ENCODE data around the gene ORAI3.

GRCh38 chr16:30925995-30926811 is 22.7 kb upstream of the ORAI3 start:
- TF ChIP-seq, protein P1, sequence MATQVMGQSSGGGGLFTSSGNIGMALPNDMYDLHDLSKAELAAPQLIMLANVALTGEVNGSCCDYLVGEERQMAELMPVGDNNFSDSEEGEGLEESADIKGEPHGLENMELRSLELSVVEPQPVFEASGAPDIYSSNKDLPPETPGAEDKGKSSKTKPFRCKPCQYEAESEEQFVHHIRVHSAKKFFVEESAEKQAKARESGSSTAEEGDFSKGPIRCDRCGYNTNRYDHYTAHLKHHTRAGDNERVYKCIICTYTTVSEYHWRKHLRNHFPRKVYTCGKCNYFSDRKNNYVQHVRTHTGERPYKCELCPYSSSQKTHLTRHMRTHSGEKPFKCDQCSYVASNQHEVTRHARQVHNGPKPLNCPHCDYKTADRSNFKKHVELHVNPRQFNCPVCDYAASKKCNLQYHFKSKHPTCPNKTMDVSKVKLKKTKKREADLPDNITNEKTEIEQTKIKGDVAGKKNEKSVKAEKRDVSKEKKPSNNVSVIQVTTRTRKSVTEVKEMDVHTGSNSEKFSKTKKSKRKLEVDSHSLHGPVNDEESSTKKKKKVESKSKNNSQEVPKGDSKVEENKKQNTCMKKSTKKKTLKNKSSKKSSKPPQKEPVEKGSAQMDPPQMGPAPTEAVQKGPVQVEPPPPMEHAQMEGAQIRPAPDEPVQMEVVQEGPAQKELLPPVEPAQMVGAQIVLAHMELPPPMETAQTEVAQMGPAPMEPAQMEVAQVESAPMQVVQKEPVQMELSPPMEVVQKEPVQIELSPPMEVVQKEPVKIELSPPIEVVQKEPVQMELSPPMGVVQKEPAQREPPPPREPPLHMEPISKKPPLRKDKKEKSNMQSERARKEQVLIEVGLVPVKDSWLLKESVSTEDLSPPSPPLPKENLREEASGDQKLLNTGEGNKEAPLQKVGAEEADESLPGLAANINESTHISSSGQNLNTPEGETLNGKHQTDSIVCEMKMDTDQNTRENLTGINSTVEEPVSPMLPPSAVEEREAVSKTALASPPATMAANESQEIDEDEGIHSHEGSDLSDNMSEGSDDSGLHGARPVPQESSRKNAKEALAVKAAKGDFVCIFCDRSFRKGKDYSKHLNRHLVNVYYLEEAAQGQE (IDR thresholded peaks at IDR 0.05; ENCODE audit: insufficient read depth in 1 of 2, low read depth in 2 of 2, low read length in 2 of 2): no peak
- TF ChIP-seq TAF1 (IDR thresholded peaks at IDR 0.05; ENCODE audit: borderline replicate concordance, insufficient read depth, low read length) (no peak), POLR2AphosphoS5 (IDR thresholded peaks at IDR 0.05; ENCODE audit: low read depth, low read length) (no peak), FOXP2 (optimal IDR thresholded peaks at IDR 0.05; ENCODE audit: borderline replicate concordance, extremely low read depth, extremely low read length, insufficient read depth) (no peak)

Data from PFSK-1 (cell line).